ENCODE data around the gene HIKESHI.

HIKESHI gene

DNA sequence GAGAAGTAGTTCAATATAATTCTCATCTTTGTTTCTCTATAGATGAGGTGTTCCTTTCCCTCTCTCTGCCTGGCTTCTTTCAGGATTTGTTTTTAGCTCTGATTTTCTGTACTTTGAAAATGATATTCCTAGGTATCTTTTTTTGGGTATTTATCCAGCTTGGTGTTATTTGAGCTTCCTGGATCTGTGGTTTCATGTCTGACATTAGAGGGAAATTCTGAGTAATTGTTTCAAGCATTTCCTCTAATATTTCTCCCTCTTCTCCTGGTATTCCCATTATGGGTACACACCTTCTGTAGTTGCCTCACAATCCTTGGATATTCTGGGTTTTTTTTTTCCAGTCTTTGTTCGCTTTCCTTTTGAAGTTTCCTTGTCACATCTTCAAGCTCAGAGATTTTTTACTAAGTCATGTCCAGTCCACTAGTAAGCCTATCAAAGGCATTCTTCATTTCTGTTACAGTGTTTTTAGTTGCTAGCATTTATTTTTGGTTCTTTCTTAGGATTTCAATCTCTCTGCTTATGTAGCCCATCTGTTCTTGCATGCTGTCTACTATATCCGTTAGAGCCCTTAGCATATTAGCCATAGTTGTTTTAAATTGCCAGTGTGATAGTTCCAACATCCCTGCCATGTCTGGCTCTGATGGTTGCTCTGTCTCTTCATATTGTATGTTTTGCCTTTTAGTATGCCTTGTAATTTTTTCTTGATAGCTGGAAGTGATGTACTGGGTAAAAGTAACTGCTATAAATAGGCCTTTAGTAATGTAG is 78.4 kb downstream of the HIKESHI start:
- no peak for DNase-seq

DNA sequence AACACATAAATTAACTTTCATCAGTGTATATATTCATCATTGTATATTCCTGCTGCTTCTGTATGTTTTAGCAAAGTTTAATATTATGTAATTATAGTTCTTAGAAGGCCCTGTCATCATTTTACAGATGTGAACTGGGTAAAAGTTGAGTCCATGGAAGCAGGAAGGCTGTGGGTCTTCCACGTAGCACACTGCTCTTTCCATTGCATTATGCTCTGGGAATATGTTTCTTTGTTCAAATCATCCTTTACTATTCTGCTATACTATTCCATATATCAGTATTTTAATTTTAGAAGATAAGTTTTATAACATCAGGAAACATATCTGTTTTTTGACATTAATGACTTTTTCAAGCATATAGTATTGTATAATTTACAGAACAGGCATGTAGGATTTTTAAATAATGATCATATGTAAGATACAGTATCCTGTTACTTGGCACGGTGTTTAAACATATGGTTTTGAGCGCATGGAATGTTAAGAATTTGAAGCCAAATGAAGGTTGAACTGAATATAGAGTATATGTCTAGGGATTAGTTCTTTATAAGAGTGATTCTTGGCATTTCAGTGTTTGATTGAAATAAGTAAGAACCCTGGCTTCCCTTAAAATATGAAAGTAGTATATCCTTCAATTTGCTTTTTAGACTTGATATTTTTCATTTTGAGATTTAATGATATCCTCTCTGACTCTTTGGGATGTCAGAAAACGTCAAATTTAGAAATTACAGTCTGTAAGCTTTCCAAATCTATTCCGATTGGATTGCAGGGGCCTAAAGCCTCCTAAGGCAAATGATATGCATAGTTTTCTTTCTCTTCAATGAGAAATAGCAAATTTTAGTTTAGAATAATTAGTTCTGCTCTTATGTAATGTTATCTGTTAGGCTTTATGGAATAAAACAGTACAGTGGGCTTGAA is 81.3 kb downstream of the HIKESHI start:
- DNase-seq: no peak

DNA sequence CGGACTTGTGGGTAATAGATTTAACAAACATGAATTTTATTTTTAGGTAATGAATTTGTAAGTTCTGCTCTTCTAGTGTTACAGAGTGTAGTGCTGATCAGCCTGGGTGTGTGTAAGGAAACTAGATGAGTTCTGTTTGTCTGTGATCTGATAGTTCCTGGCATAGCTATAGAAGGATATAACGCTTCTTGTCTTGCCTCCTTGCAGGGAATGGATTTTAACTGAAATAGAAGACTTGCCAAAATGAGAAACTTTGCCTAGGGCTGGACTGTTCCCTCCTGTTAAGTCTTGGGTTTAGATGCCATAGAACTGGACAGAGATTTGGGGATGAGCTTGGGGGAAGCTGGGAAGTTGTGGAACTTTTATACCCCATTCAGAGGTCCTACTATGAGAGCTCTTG is 84.2 kb downstream of the HIKESHI start:
- no peak for DNase-seq

DNA sequence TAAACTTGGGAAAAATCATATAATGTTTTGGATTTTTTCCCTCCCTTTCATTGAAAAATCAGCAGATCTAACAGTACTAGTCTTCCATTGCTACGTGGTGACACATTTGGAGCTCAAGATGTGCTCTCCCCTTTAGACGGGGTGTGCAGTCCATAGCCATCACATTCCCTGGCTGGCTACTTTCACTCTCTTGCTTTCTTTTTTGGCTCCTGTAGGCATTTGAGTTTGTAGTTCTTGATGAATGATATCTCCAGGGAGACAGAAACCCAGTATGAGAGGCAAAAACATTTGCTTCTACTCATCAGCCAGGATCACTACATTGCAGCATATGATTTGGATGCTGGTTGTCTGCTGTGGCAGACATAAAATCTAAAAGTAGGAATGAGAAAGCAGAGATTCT is 84.7 kb downstream of the HIKESHI start:
- no peak for DNase-seq

DNA sequence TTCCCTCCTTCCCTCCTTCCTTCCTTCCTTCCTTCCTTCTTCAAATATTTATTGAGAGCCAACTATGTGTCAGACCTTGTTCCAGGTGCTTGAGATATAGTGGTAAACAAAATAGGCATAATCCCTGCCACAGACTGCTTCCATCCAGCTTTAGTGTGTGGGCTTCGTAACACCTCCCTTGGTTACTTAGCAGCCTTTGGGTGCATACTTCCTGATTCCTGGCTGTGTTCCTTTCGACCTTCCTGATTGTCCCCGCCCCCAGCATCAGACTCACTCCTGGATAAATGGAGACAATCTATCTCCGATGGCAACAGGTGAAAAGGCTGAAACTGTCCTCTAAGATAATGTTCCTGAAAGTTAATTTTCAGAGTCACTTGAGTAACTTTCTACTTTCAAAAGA is 86.2 kb downstream of the HIKESHI start:
- no peak for DNase-seq

DNA sequence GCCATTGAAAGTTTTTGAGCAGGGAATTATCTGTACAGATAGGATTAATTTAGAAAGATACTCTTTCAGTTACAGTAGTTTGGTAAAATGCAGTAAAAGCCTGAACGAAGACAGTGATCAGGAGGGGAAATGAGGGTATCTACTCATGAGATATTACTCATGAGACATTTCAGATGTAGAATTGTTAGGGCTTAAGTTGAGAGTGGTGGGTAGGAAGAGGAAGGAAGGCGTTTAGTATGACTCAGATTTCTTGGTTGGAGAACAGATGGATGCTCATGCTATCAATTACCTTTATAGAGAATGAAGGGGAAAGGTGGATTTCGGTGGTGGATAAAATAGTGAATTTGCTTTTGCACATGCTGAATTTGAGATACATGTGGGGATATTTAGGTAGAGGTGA is 88.4 kb downstream of the HIKESHI start:
- DNase-seq: no peak

DNA sequence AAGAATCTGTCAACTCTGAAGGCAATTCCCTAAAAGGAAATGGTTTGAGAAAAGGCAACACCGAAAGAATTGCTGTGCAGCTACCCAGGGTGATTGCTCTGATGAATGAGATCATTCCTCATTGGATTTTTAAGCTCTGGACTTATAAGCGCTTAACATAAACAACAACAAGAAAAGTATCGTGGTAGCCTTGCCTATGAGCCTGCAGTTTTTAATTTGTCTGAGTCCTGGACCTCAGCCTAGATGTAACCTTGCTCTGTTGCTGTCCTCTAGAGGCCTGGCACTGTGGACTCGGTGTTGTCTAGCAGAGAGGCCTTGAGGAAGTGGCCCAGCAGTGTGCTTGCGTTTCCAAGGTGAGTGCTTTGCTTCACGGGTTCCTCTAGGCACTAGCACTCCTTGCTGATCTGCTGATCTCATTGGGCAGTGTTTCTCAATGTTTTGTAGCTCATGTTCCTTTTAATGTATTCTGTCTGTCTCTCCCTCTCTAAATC is 93.1 kb downstream of the HIKESHI start:
- DNase-seq: no peak

Measured in KG1 (cell line).